NCI-H187 (cell line): ENCODE data around the gene IDH1.
"Not testable (repeated sequence)": the region's sequence is repeated elsewhere in the genome, so short reads cannot be mapped to it uniquely, and the experiment has no call there.

Experiments
- DNase-seq, 2 experiments: peaks; one replicate each; lab custom pipeline; 2025; lab: John Stamatoyannopoulos, UW

The IDH1 gene

GRCh38 chr2:208256849-208257813 lies 2.3 kb upstream of the IDH1 start:
- DNase-seq, result not testable (repeated sequence)

DNA sequence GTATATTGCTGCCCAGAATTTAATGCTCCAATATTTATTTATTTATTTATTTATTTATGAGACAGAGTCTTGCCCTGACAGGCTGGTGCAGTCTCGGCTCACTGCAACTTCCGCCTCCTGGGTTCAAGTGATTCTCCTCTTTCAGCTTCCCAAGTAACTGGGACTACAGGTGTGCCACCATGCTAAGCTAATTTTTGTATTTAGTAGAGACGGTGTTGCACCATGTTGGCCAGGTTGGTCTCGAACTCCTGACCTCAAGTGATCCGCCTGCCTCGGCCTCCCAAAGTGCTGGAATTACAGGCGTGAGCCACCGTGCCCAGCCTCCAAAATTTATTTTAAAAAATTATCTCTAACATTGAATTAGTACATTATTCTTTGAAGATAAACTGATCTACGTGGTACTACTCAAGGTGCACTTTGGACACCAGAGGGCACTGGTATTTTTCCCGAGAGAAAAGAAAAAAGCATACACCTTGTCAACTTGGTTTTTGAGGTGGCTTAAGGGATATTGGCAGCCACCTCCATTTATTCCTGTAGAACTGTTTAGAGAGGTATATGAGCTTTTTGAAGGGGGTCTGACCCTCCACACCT lies 1.4 kb upstream of the IDH1 start:
- DNase-seq, result no peak

DNA sequence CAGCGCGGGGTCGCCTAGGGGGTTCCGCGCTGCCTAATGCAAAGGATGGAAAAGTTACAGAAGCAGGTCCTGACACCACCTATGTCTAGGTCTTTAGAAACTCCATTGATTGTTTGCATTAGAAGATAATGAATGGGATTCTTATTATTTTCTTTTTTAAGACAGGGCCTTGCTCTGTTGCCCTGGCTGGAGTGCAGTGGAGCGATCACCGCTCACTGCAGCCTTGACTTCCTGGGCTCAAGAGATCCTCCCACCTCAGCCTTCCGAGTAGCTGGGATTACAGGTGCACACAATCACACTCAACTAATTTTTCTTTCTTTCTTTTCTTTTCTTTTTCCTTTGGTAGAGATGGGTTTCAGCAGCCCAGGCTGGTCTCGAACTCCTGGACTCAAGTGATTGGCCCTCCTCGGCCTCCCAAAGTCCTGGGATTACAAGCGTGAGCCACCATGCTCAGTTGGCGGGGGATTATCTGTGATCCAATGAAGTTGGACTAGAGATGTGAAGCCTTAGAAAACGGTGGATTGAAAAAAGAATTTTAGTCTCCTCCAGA lies 761 bp upstream of the IDH1 start:
- no peak for DNase-seq

DNA sequence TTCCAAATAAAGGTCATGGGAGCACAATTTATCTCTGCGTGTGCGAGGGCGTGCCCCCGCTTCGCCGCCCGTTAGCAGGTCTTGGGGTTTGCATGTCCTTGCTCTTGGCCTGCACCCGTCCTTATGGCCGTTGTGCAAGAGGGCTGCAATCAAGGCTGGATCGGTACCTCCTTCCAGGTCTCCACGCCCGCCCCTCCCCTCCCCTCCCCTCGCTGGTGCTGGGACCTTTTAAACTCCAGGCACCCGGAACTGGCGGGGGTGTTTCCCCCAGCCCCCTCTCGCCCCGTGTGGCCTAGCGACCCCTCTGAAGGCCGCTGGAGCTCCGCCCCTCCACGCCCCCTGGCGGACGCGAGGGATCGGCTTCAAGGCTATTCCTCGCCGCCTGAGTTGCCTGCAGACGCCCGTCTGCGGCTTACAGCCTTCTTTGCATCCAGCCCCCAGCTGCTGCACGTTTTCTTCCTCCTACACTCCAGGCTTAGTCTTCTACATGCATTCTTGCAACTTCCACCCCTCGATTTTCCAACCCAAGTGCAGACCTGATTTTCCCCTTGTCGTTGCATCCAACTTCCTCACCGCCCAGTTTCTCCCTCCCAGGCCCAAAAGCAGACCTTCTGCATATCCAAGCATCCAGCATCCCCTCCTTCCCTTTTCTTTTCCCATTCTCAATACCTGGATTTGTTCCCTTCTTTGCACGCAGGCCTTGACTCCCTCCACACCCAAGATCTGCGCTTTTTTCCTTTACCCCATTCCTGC lies 577 bp downstream of the IDH1 start:
- DNase-seq, result peak; percentile 23 to 28

GRCh38 chr2:208253600-208254117 lies 1.2 kb downstream of the IDH1 start:
- no peak for DNase-seq

DNA sequence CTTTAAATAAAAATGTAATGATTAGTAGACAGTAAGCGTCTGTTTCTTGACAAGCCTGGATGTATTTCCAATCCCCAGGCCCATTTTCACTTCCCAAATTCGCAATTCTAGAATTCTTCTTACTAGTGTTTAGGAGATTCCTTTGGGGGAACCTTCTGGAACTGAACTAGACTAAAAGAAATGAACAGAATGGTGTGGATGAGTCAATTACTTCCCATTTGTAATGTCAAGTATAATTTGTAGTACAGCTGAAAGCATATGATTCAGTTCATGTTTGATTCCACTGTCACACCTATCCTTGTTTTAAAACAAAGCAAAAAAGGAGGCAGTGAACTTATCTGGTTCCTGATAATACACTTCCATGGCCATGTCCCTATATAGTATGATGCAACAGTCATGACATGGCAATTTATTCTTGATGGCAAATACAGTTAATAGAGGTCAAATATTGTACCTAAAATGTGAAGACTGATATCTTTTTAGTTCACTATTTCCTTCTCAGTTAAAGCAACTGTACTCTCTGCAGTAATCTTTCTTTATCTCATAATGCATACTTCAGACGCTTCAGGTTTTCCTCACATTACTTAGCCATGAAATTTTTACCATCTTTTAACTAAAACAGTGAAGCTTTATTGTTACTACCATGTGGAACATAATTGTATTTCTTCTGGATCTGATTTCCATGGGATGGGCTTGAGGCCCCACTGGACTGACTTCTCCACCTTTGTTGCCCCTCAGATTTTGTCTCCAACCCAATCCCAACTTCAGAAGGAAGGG lies 2.0 kb downstream of the IDH1 start:
- DNase-seq, result no peak

GRCh38 chr2:208251098-208251497 lies 3.8 kb downstream of the IDH1 start:
- DNase-seq, result no peak

- DNase-seq, result no peak
These were observed 4.5 kb downstream of the IDH1 start for GRCh38 chr2:208250388-208250787.

DNA sequence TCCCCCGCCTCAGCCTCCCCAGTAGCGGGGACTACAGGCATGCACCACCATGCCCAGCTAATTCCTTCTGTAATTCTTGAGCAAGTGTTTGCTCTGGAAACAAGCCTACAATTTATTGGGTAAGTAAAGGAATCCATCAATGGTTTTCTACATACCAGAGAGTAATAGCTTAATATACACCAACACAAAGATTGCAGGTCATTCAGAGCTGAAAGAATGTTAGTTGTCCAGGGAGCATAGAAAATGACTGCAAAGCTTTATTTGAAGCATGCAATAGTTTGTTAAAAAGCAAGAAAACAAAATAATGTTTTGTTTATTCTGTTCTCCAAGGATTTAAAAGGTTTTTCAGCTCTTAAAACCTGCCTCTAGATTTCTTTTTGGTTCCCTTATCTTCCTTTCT lies 5.6 kb downstream of the IDH1 start:
- no peak for DNase-seq

GRCh38 chr2:208248601-208249000 lies 6.3 kb downstream of the IDH1 start:
- no peak for DNase-seq

GRCh38 chr2:208245746-208246145 lies 9.1 kb downstream of the IDH1 start:
- DNase-seq, result no peak

DNA sequence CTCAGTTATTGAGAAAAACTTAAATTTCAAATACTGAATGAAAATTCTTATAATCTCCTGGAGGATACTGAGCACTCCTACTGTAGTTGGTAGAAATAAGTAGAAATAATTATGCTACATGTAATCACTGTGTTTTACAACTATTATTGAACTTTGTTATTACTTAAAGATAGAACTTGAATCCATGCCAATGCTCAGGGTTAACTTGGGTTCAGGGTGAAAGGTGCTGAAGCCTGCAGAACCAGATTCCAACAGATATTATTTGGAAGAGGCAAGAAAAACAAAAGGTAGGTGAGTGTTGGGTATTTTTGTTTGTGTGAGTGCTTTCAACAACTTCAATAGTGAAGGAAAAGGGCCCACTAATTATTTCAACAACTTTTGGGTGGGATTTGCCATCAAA lies 10.4 kb downstream of the IDH1 start:
- DNase-seq, result no peak

DNA sequence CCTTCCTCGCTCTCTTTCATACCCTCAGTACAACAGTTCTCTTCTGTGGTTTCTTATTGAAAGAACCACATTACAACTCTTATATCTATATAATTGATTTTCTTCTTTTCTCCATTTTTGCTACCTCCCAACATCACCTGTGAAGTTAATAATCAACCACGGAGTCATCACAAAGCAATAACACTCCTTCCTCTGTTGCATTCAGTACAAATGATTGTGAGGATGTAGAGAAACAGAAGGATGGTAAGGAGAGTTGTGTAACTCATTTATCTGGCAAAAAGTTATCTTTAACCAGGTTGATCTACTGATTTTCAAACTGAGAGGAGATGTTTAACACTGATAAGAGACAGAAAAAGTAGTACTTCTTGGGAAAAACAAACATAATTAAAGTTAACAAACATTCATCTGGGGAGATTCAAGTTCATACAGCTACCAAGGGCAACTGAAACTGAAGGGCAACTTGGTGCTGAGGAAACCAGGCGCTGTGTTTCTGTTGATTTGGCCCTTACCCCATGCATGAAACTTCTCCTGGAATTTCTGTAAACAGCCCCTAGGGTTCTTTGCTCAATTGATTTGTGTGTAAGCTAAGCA lies 14.2 kb downstream of the IDH1 start:
- DNase-seq, result no peak

GRCh38 chr2:208239770-208240493 lies 14.9 kb downstream of the IDH1 start:
- no peak for DNase-seq

DNA sequence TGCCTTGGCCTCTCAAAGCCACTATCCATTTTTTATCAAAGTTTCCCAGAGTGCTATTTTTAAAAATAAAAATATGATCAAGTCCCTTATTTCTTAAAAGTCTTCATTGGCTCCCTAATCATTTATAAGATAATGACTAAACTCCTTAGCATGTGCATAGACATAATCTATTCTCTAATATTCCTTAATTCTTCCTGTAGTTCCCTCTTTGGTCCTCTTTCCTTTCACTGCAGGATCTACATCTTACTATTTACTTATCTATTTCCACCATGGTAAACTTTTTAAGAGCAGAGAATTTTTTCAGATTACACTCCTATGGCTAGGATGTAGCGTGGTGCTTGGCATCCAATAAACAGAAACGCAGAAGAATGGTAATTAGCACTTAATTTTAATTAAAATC lies 19.0 kb downstream of the IDH1 start:
- no peak for DNase-seq

- DNase-seq, result no peak
These were observed 20.1 kb downstream of the IDH1 start for GRCh38 chr2:208234786-208235185.

DNA sequence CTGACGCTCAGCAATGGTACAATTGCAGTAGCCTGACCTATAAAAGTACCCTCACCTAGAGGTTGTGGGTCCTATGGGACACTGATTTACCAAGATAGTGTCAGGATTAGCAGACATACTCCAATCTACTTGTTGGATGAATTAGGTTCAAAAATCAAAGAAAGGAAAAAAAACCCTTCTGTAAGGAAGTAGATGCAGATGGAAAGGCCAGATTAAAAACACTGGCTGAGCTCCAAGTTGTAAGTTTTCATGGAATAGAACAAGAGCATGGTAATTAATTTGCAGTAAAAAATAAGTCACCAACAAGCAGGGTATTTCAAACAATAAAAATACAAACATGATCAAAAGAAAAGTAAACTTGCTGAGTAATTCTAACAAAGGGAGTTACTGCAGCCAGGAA lies 26.4 kb downstream of the IDH1 start:
- no peak for DNase-seq

DNA sequence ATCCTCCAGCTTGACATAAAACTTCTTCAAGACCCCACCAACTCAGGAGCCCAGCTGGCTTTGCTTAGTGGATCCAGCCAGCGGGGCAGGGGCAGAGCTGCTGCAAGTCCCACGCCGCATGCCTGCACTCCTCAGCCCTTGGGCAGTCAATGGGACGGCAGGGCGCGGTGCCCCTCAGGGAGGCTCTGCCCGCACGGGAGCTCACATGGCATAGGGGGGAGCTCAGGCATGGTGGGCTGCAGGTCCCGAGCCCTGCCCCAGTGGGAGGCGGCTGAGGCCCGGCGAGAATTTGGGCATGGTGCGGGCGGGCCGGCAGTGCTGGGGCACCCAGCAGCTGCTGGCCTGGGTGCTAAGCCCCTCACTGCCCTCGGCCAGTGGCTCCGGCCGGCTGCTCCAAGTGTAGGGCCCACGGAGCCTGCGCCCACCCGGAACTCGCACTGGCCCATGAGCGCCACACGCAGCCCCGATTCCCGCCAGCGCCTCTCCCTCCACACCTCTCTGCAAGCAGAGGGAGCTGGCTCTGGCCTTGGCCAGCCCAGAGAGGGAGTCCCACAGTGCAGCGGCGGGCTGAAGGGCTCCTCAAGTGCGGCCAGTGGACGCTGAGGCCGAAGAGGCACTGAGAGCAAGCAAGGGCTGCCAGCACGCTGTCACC lies 27.2 kb downstream of the IDH1 start:
- DNase-seq, result no peak

DNA sequence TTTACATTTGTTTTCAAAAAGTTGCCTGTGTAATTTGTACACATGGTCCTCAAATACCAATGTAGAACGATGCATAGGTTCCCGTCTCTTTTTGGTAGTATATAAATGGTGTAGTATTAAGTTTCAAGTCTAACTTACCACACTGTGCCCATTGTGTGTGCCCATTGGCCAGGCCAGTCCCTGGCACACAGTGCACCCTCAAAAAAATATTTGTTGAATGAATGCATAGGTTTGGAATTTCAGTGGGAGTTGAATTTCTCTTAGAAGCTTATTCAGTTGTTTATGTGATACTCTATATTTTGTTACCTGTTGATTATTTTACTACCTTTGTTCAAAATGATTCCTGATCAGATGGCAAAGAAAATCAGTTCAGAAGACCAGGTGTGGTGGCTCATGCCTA lies 30.1 kb downstream of the IDH1 start:
- no peak for DNase-seq

- no peak for DNase-seq
These were observed 32.5 kb downstream of the IDH1 start for GRCh38 chr2:208222351-208222750.
